ENCODE data around the gene CREB3L1. TPM values are rescaled to one million over a fixed set of nuclear protein-coding genes. Genes with fewer than 3 reads are reported as not detected.

The CREB3L1 gene
- total RNA-seq, 1 experiment from 2014 or later = not detected

DNA sequence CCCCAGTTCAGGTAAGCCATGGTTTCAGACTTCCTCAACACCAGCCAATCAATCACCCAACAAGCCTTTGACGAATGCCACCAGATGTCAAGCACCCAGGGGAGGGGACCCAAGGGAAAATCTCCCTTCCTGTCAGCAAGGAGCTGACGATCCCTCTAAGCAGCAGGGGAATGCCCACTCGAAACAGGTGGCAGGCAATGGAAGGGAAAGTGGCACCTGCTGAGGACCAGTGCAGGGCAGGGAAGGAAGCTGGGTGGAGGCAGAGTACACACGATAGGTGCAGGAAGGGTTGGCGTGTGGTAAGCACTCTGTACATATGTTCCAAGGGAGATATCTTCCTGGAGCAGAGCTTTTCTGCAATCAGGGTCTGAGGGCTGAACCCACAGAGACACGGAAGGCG is 11.7 kb upstream of the CREB3L1 start:
- peaks cover 6% of the 10 kb centered on the region for H3K36me3 Mint-ChIP-seq (ENCODE audit: insufficient read depth, unreplicated experiment)
- POLR2A ChIA-PET = no interaction called here
- H3K27ac Mint-ChIP-seq (ENCODE audit: low read depth, unreplicated experiment) = no peak overlapping the region
- no peaks in the 10 kb centered on the region for H3K4me1 Mint-ChIP-seq (ENCODE audit: insufficient read depth, unreplicated experiment)
- CTCF ChIA-PET = interaction anchor here (0.8 kb wide), 1 partner anchor 42 kb away, joined by 5 read pairs; no protein-coding TSS in a partner anchor
- no peak overlapping the region for H3K4me3 Mint-ChIP-seq (ENCODE audit: unreplicated experiment)
- TF ChIP-seq, protein P1, sequence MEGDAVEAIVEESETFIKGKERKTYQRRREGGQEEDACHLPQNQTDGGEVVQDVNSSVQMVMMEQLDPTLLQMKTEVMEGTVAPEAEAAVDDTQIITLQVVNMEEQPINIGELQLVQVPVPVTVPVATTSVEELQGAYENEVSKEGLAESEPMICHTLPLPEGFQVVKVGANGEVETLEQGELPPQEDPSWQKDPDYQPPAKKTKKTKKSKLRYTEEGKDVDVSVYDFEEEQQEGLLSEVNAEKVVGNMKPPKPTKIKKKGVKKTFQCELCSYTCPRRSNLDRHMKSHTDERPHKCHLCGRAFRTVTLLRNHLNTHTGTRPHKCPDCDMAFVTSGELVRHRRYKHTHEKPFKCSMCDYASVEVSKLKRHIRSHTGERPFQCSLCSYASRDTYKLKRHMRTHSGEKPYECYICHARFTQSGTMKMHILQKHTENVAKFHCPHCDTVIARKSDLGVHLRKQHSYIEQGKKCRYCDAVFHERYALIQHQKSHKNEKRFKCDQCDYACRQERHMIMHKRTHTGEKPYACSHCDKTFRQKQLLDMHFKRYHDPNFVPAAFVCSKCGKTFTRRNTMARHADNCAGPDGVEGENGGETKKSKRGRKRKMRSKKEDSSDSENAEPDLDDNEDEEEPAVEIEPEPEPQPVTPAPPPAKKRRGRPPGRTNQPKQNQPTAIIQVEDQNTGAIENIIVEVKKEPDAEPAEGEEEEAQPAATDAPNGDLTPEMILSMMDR (IDR thresholded peaks at IDR 0.05; ENCODE audit: unreplicated experiment) = no peak
- no TSS peak for BruUV-seq (replicated peaks)
- no peaks in the 10 kb centered on the region for H3K27me3 Mint-ChIP-seq (ENCODE audit: insufficient read depth, unreplicated experiment)
- DNase-seq (ENCODE audit: unreplicated experiment) = no peak
- H3K9me3 Mint-ChIP-seq (ENCODE audit: unreplicated experiment) = no peaks in the 10 kb centered on the region
- intact Hi-C loops (cut with micrococcal nuclease) = no loop called here

DNA sequence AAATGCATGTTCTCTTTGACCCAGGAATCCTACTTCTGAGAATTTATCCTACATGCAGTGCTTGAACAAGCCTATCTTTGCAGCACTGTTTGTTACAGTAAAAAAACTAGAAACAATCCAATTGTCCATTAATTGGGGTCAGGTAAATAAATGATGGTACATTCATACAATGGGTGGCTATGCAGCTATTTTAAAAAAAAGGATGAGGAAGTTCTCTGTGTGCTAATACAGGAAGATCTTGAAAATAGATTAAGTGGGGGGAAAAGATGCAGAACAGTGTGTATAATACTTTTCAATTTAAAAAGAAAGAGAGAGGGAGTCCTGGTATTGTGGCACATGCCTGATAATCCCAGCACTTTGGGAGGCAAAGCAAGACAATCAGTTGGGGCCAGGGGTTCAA is 9.5 kb upstream of the CREB3L1 start:
- no TSS peak for BruUV-seq (replicated peaks)
- POLR2A ChIA-PET = no interaction called here

DNA sequence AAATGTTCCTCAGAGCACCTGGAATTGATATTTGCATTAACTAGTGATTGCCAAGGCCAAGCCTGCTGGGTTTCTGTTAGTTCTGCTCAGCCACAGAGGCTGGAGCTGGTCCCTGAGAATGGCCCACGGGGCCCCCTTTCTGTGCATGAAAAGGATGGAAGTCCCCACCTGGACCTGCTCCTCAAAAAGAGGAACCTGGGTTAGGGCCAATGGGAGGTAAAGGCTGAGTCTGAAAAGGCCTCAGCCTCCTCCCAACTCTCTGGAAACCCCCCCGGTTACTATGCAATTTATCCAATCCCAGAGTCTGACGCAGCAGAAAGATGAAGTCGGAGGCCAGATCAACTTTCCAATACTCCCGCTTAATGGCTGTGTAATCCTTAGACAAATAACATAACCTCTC is 6.8 kb upstream of the CREB3L1 start:
- POLR2A ChIA-PET = interaction anchor here (0.6 kb wide), 1 partner anchor 221 kb away, joined by 3 read pairs; no protein-coding TSS in a partner anchor

More for the DNA sequence above, 9.5 kb upstream of the CREB3L1 start:
- TF ChIP-seq, protein P1 (IDR thresholded peaks at IDR 0.05; ENCODE audit: unreplicated experiment) = no peak
- H3K4me3 Mint-ChIP-seq (ENCODE audit: unreplicated experiment) = no peak overlapping the region
- CTCF ChIA-PET = no interaction called here
- H3K36me3 Mint-ChIP-seq (ENCODE audit: insufficient read depth, unreplicated experiment) = peaks cover 12% of the 10 kb centered on the region
- H3K27ac Mint-ChIP-seq (ENCODE audit: low read depth, unreplicated experiment) = no peak overlapping the region
- no peaks in the 10 kb centered on the region for H3K9me3 Mint-ChIP-seq (ENCODE audit: unreplicated experiment)
- no peak for DNase-seq (ENCODE audit: unreplicated experiment)
- no peaks in the 10 kb centered on the region for H3K27me3 Mint-ChIP-seq (ENCODE audit: insufficient read depth, unreplicated experiment)
- H3K4me1 Mint-ChIP-seq (ENCODE audit: insufficient read depth, unreplicated experiment) = peaks cover 6% of the 10 kb centered on the region
- intact Hi-C loops (cut with micrococcal nuclease) = no loop called here

DNA sequence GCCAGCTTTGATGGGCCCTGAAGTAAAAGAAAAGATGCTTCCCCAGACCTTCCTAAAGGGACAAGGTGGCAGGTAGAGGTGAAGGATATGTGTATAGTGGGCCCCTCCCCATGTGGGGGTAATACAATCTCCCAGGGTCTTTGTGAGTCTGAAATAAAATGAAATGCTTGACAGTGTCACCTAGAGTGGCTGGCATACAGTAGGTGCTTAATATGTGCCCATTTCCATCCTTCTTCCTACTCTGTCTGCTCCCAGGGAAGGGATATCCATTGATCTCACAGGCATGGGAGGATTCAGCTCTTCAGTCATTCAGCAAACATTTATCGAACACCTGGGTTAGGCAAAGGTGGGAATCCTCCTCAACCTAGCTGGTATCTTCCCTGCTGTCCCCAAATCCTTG is 6.1 kb upstream of the CREB3L1 start:
- CTCF ChIA-PET = interaction anchor here (1.2 kb wide), 2 partner anchors 33 to 43 kb away, joined by 3 to 6 read pairs; no protein-coding TSS in a partner anchor

More for the DNA sequence above, 6.8 kb upstream of the CREB3L1 start:
- no peaks in the 10 kb centered on the region for H3K9me3 Mint-ChIP-seq (ENCODE audit: unreplicated experiment)
- H3K27ac Mint-ChIP-seq (ENCODE audit: low read depth, unreplicated experiment) = no peak overlapping the region
- H3K4me3 Mint-ChIP-seq (ENCODE audit: unreplicated experiment) = no peak overlapping the region
- CTCF ChIA-PET = no interaction called here
- no peak for DNase-seq (ENCODE audit: unreplicated experiment)
- no peaks in the 10 kb centered on the region for H3K27me3 Mint-ChIP-seq (ENCODE audit: insufficient read depth, unreplicated experiment)
- H3K4me1 Mint-ChIP-seq (ENCODE audit: insufficient read depth, unreplicated experiment) = peaks cover 14% of the 10 kb centered on the region
- TF ChIP-seq, protein P1 (IDR thresholded peaks at IDR 0.05; ENCODE audit: unreplicated experiment) = no peak
- H3K36me3 Mint-ChIP-seq (ENCODE audit: insufficient read depth, unreplicated experiment) = peaks cover 12% of the 10 kb centered on the region
- no TSS peak for BruUV-seq (replicated peaks)
- intact Hi-C loops (cut with micrococcal nuclease) = no loop called here

More for the DNA sequence above, 6.1 kb upstream of the CREB3L1 start:
- Mint-ChIP-seq H3K27me3 (ENCODE audit: insufficient read depth, unreplicated experiment) (no peaks in the 10 kb centered on the region), H3K27ac (ENCODE audit: low read depth, unreplicated experiment) (no peak overlapping the region), H3K9me3 (ENCODE audit: unreplicated experiment) (no peaks in the 10 kb centered on the region), H3K4me1 (ENCODE audit: insufficient read depth, unreplicated experiment) (peaks cover 14% of the 10 kb centered on the region), H3K36me3 (ENCODE audit: insufficient read depth, unreplicated experiment) (peaks cover 12% of the 10 kb centered on the region), H3K4me3 (ENCODE audit: unreplicated experiment) (no peak overlapping the region)
- TF ChIP-seq, protein P1 (IDR thresholded peaks at IDR 0.05; ENCODE audit: unreplicated experiment) = no peak
- no peak for DNase-seq (ENCODE audit: unreplicated experiment)
- no TSS peak for BruUV-seq (replicated peaks)
- intact Hi-C loops (cut with micrococcal nuclease) = no loop called here
- POLR2A ChIA-PET = interaction anchor here (0.6 kb wide), 1 partner anchor 221 kb away, joined by 3 read pairs; no protein-coding TSS in a partner anchor

All from MCF 10A (cell line).